HG03521 (cell line): ENCODE data around the gene STARD7.

Experiments used
- ATAC-seq: cut with Tn5 transposase; IDR thresholded peaks from one replicate; pipeline ENCODE4 v1.9.1; 2021; ENCODE audit warnings: mild to moderate bottlenecking, moderate library complexity; ENCODE audit not compliant: unreplicated experiment

Gene STARD7

GRCh38 chr2:96201338-96201737, 7.3 kb downstream of the STARD7 start:
- ATAC-seq, result no peak

GRCh38 chr2:96198921-96199320, 9.7 kb downstream of the STARD7 start:
- no peak for ATAC-seq

GRCh38 chr2:96197546-96198255, 10.9 kb downstream of the STARD7 start:
- no peak for ATAC-seq

- ATAC-seq, result no peak
These were observed 13.1 kb downstream of the STARD7 start for GRCh38 chr2:96195410-96196066.

- ATAC-seq, result no peak
These were observed 16.5 kb downstream of the STARD7 start for GRCh38 chr2:96191937-96192670.

- no peak for ATAC-seq
These were observed 19.7 kb downstream of the STARD7 start for GRCh38 chr2:96188821-96189526.

GRCh38 chr2:96186562-96186961, 22.1 kb downstream of the STARD7 start:
- no peak for ATAC-seq

GRCh38 chr2:96185516-96185915, 23.1 kb downstream of the STARD7 start:
- ATAC-seq, result no peak

GRCh38 chr2:96184989-96185388, 23.6 kb downstream of the STARD7 start:
- no peak for ATAC-seq

- no peak for ATAC-seq
These were observed 24.4 kb downstream of the STARD7 start for GRCh38 chr2:96184188-96184587.

- ATAC-seq, result no peak
These were observed 27.1 kb downstream of the STARD7 start for GRCh38 chr2:96181529-96181928.

- no peak for ATAC-seq
These were observed 28.1 kb downstream of the STARD7 start for GRCh38 chr2:96180521-96180920.

GRCh38 chr2:96180002-96180401, 28.6 kb downstream of the STARD7 start:
- ATAC-seq, result no peak

GRCh38 chr2:96176661-96177060, 32.0 kb downstream of the STARD7 start:
- no peak for ATAC-seq

- ATAC-seq, result no peak
These were observed 32.7 kb downstream of the STARD7 start for GRCh38 chr2:96175951-96176350.

GRCh38 chr2:96174251-96175144, 34.1 kb downstream of the STARD7 start:
- peak; percentile 70 for ATAC-seq

- ATAC-seq, result no peak
These were observed 36.8 kb downstream of the STARD7 start for GRCh38 chr2:96171831-96172230.

GRCh38 chr2:96170626-96171025, 38.0 kb downstream of the STARD7 start:
- no peak for ATAC-seq

- ATAC-seq, result no peak
These were observed 38.6 kb downstream of the STARD7 start for GRCh38 chr2:96169868-96170507.
